ENCODE data around the gene WLS.

Gene WLS

GRCh38 chr1:68228851-68229250, 3.5 kb downstream of the WLS start:
- DNase-seq (ENCODE audit: low read depth in 2 of 2), result no peak

DNA sequence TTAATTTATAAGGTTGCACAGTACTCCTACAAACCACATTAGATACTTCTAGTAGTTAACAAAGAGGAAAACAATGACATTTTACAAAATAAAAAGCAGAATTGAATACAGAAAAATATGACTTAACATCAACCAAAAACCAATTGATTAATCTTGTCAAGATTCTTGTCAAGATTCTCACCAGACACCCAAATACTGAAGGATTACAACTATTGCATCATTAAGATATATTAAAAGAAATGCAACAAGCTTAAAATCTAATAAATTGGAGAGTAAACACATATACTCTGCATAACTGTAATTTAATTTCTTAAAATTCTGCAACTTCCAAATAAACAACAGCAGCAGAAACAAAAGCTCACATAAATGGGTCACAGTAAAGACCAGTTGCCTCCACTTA, 4.7 kb downstream of the WLS start:
- no peak for DNase-seq (ENCODE audit: low read depth in 2 of 2)

DNA sequence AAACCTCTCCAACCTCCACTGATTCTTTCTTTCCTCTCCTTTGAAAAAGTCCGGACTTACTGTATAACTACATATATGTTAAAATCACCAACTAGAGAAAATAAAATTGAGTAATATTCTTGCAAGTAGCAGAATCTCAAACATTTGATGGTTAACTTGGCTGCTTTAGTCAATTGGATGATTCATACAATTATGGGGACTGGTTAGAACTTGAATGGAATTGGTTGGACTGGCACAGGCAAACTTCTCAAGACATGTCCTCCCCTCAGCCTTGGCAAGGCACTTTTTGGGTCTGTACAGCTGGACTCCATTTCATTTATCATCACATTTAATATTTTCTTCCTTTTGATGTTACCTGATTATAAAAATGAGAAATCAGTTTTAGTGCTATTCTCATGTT, 6.5 kb downstream of the WLS start:
- no peak for DNase-seq (ENCODE audit: low read depth in 2 of 2)

GRCh38 chr1:68223687-68224086, 8.6 kb downstream of the WLS start:
- no peak for DNase-seq (ENCODE audit: low read depth in 2 of 2)

GRCh38 chr1:68221980-68222373, 10.3 kb downstream of the WLS start:
- no peak for DNase-seq (ENCODE audit: low read depth in 2 of 2)

DNA sequence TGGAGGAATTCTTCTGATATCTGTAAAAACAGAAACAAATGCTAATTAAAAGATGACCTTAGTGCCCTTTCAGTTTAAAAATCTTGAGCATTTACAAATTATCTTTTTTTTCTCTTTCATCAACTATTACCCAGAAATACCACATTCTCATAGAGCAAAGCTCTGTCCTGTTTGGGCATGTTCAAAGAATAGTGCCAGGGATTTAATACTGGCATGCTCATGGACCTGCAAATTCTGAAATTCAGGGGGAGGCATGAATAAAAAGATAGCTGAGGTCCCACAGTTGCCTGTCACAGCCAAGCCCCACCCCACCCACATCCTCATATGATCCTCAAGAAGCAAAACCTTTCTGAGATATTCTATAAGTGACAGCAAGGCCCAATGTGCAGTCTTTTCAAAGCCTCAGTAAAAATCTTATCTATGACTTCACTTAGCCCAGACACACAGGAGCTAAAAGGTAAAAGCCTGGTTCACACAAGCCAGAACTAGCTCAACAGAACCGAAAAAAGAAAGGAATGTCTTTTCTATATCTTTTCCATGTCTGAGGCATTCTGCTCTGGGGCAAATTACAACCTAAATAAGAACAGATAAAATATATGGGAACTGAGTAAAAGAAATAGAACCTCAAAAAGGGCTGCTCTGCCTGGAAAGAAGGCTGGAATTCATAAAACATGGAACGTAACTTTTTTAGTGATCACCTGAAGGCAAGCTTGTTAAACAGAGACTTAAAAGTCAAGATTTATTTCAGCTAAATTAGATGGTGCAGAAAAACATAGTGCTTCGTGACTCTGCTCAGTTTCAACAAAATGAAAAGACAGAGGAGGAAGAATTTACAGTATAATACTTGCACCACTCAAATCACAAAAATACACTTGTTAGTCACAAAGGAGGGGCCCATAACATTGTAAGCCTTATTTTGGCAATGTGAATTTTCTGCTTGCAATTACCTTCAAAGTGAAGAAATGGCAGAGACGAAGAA, 11.0 kb downstream of the WLS start:
- no peak for DNase-seq (ENCODE audit: low read depth in 2 of 2)

DNA sequence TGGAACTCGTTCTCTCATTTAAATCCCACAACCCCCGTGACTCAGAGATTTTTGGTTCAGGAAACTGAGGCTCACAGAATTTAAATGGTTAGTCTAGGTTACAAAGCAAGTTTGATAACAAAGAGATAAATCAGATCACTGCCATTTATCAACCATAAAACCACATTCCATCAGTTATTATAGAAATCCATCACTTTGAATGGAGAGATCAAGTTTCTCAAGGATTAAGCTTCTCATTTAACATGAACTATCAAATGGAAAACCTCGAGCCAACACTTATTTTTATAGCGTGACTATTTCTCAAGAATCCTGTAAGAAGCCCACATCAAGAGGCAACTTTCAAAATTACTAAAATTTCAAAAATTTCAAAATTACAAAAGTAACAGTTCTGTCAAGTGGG, 11.9 kb downstream of the WLS start:
- DNase-seq (ENCODE audit: low read depth in 2 of 2), result no peak

- no peak for DNase-seq (ENCODE audit: low read depth in 2 of 2)
Measured at GRCh38 chr1:68218490-68218889, 13.8 kb downstream of the WLS start.

- no peak for DNase-seq (ENCODE audit: low read depth in 2 of 2)
Measured at GRCh38 chr1:68217618-68218017, 14.7 kb downstream of the WLS start.

DNA sequence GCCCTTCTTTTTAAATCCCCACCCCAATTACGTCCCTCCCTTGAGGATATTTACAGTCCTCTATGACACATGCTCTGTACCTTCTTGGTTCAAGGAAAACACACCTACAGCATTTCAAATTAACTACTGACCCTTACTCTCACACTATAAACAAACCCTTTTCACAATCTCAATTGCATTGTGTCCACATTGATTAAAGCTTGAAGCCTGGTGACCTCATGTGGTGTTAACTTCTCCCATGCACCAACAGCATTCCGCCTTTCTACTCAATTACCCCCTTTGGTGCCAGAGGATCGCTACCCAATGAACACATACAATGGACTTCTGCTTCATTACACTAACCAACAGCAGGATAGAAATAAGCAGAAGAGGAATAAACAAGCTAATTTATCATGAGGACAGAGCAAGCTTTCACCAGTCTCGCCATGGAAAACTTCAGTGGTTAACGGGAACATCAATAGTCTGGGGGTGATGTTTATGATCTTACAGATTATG, 15.2 kb downstream of the WLS start:
- no peak for DNase-seq (ENCODE audit: low read depth in 2 of 2)

DNA sequence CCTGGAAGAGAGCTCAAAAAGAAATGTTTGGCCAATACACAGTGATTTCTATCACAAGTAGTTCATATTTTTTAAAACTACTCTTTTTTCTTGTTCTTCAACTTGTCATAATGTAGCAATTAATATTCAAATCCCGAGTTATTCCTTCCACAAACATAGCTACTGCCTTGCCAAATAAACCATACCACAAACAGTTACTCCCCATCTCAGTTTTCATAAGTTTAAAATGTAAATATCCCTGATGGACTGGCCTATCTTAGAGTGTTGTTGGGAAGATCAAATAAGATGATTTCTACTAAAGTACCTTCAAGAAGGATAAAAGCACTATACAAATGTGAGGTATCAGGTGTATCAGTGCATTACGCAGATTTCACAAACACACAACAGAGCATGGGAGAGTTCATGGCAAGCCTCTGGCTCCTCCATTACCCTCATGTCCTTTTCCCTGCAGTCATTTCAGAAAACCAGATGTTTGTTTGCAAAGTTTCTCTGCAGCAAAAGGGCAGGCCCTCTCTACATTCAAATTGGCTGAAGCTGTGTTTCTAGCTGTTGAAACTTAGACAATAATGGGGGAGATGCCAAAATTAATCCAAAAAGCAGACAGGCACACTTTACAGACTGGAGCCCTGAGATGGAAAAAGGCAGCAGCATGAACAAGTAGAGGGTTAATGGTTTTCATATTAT, 16.1 kb downstream of the WLS start:
- no peak for DNase-seq (ENCODE audit: low read depth in 2 of 2)

GRCh38 chr1:68213843-68214242, 18.5 kb downstream of the WLS start:
- DNase-seq (ENCODE audit: low read depth in 2 of 2), result no peak

GRCh38 chr1:68211761-68212380, 20.5 kb downstream of the WLS start:
- DNase-seq (ENCODE audit: low read depth in 2 of 2), result no peak

GRCh38 chr1:68210829-68211228, 21.5 kb downstream of the WLS start:
- no peak for DNase-seq (ENCODE audit: low read depth in 2 of 2)

DNA sequence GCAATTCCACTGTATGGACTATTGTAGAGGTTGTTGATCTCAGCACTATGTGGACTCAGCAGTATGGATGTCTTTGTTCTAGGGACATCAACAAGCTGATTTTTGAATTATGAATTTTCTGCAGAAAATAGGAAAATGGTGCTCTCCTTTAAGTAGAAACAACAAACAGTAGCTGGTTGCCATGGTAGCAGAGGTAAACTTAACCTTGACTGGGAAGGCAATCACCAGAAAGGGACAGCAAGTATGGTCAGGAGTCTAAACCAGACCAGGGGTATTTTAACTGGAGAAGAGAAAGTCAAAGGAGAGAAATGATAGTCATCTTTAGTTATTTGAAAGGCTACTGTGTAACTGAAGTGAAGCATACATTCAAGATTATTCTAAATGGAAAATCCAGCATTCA, 22.3 kb downstream of the WLS start:
- DNase-seq (ENCODE audit: low read depth in 2 of 2), result no peak

DNA sequence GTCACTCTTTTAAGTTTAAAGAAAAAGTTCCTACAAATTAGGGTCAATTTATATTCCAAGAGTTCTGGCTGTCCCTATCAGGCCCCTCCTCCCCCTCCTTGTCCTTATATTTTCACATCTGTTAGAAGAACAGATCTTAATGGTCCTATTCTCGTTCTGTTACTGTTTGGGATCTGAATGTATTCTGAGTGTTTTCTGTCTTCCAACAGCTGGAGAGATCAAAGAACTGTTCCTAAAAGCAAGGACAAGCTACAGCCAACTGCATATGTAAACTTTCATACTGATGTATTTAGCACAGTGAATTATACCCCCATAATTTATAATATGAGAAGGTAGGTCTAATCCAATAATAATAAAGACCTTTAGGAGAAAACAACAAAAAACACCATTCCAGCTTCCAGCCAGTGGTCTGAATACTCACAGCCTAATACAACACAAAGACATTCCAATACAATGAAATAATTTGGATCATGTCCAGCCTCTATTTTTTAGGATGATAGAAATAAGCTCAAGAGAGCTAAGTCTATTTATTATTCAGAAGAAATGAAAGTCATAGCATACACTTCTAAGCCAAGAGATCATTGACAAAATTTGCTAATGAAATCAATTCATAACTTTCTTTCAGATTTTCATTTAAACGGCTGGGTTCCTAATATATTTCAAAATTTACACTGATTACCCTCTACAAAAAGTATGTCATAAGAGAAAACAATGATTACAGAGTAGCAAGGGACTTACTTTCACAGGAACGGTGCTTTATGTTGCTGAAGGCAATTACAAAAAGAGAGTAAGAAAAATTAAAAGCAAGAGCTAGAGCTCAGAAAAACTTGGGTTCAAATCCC, 25.3 kb downstream of the WLS start:
- no peak for DNase-seq (ENCODE audit: low read depth in 2 of 2)

DNA sequence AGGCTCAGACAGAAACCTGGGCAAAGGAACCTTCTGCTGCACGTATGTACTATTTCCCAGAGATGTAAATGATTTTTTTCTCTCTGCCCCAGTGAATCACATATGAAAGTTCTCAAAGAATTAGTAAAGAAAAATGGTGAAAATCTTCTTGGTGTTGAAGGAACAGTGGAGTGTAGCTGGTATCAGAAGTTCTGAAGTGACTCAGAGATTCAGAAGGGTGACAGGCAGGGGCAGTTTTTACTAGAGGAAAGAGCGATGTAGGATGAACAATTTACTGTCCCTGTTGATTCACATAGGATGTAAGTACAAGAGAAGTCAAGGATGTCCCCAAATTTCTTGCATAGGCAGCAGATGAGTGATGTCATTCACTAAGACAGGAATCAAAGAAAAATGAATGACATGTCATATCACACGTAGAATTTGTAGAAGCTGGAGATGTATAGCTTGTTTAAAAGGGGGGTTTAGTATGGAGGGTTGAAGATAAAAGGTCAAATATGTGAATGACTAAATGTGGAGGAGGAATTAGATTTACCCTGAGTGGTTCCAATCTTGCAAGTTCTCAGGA, 26.4 kb downstream of the WLS start:
- DNase-seq (ENCODE audit: low read depth in 2 of 2), result no peak

DNA sequence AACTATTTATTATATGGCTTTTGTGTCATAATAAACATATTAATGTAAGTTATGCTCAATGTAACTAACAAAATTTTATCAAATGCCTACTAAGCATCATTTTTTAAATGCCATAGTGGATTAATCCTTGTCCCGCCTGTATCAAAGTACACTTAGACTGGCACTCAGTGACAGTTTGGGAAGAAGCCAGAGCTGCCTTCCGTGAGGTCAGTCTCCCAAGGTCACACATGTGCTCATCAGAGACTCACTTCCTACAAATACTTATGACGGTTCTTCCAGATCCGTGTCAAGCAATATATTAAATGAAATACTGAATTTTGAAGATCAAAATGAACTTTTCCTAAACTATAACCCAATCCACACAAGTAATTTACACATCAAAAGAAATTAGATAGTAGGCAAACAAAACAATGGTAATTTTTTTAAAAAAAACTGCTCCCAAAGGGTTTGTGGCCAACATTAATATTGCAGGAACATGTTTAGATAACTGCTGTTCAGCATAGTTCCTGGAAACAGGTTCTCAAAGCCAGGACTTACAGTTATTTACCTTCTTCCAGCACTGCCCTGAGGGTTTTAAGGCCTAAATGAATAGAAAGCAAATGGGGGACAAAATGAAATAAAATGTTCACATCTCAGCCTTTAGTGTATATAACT, 27.2 kb downstream of the WLS start:
- DNase-seq (ENCODE audit: low read depth in 2 of 2), result no peak

DNA sequence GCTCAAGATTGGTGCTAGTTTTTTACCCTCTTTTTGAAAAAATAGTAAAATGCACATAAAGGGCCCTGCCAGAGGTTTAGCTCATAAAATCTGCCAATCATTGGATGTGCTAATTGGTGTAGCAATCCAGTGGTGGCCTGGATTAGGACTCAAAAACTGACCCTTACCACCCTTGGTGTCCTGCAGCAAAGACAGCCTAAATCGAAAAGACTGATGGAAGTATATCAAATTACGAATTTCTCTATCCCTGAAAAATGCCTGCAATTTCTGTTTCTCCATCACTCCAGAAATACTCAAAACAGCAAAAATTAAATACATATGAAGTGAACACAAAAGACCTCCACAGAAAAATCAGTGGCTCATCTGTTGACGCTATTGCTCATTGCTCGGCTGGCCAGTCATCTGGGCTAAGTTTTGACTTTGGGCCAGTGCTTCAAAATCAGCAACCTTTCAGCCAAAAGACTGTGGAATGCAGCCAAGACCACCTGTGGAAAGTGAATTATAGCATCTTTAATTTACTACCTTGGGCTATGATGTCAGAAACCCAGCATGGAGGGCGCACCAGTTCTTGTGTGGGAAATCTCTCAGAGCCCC, 30.0 kb downstream of the WLS start:
- no peak for DNase-seq (ENCODE audit: low read depth in 2 of 2)

DNA sequence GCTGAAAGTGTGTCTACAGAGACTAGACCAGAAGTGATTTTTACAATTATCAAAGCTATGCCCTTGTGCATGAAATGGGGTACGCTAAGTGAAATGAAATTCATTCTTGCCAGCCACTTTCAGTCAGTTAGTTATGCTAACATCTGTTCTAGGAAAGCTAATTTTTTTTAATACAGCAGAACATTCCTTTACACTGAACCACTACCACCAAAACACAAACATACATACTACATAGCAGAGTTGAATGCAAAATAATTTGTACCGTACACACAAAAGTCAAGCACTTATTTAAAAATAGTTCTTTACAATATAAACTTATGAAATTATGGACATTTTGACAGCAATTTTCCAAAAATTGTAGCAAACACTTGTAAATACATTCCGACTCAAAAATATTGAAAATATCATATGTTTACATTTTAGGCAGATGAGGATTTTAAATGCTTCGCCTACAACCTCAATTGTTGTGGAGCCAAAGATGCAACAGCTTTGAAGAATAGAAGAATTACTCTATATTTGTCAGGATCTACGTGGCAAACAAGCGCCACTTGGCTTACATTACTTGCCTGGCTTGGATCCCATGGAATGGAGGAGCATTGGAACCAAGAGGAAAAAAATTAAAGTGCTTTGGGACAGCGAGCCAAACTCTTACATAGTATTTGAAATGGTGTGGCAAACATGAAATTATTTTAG, 30.6 kb downstream of the WLS start:
- no peak for DNase-seq (ENCODE audit: low read depth in 2 of 2)

Data from stimulated activated CD4-positive, alpha-beta T cell treated with anti-CD3 and anti-CD28 coated beads, Interleukin-12 subunit alpha, Interleukin-12 subunit beta, amount 100 ng/mL, for 24 hours (primary cell).